Stimulated activated CD4-positive, alpha-beta T cell treated with anti-CD3 and anti-CD28 coated beads, Interleukin-4, amount 100 ng/mL, for 24 hours (primary cell): Measurements from ENCODE around the gene CENPH.
A peak's percentile ranks its signal among the peaks of the same experiment; 100 is the strongest.
"Not testable (repeated sequence)": the region's sequence is repeated elsewhere in the genome, so short reads cannot be mapped to it uniquely, and the experiment has no call there.

Experiments
- DNase-seq: peaks from one replicate; pipeline ENCODE4 v3.0.0-alpha.2; 2020

Gene CENPH, protein sequence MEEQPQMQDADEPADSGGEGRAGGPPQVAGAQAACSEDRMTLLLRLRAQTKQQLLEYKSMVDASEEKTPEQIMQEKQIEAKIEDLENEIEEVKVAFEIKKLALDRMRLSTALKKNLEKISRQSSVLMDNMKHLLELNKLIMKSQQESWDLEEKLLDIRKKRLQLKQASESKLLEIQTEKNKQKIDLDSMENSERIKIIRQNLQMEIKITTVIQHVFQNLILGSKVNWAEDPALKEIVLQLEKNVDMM

DNA sequence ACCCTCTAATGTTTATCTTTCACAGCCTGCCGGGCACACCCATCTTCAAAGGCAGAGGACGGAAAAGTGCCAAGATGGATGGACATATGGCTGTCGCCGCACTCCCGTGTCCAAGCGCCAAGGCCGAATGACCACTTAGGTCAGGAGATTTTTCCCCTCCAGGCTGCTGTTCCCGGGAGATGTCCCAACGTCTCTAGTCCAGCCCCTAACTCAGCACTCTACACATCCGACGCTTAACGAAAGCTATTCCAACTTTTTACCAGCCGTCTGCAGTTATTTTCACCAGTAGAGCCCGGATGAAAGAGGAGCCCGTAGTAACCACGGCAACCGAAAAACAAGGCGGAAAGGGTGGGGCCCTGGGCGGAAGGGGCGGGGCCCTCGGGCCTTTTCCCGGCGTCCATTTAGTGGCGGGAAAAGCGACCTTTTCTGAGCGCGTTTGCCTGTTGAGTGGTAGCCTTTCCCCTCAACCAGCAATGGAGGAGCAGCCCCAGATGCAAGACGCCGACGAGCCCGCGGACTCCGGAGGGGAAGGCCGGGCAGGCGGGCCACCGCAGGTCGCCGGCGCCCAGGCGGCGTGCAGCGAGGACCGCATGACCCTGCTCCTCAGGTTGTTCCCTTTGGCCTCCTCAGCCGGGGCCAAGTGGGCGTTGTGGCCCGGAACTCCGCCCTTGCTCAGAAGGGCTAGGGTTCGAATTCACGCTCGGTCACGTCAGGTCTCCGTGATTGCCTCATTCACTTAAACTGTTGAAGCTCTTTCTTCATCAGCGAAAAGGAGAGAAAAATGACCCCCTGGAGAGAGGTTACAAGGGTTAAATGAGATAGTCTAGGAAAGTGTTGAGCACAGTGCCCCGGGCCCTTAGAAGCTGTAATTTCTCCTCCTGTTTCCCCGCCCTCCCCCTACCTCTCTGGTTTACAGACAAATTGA is at the start of gene CENPH:
Gene CENPH, plus strand, starts transcription at position 422 of the 925 bp plus-strand sequence. Its CDS starts 52 bp downstream, at position 474.
- peak; percentile 93 for DNase-seq

DNA sequence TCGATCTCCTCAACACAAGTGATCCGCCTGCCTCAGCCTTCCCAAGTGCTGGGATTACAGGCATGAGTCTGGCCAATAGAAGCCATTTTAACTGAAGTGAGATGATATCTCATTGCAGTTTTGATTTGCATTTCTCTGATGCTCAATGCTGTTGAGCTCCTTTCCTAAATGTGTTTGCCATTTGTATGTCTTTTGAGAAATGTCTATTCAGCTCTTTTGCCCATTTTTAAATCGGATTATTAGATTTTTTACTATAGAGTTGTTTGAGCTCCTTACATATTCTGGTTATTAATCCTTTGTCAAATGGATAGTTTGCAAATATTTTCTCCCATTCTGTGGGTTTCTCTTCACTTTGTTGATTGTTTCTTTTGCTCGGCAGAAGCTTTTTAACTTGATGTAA is 49.1 kb upstream of the CENPH start:
- DNase-seq: not testable (repeated sequence)

DNA sequence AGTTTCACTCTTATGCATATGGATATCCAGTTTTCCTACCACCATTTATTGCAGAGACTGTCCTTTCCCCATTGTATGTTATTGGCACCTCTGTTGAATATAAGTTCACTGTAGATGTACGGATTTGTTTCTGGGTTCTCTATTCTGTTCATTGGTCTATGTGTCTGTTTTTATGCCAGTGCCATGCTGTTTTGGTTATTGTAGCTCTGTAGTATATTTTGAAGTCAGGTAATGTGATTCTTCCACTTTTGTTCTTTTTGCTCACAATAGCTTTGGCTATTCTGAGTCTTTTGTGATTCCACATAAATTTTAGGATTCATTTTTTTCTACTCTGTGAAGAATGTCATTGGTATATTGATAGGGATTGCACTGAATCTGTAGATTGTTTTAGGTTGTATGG is 48.6 kb upstream of the CENPH start:
- DNase-seq: no peak

DNA sequence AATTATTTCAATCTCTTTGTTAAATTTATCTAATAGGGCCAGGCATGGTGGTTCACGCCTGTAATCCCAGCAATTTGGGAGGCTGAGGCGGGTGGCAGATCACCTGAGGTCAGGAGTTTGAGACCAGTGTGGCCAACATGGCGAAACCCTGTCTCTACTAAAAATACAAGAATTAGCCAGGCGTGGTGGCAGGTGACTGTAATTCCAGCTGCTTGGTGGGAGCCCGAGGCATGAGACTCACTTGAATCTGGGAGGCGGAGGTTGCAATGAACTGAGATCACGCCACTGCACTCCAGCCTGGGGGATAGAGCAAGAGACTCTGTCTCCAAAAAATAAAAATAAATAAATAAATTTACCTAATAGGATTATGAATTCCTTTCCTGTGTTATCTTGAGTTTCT is 40.8 kb upstream of the CENPH start:
- not testable (repeated sequence) for DNase-seq

DNA sequence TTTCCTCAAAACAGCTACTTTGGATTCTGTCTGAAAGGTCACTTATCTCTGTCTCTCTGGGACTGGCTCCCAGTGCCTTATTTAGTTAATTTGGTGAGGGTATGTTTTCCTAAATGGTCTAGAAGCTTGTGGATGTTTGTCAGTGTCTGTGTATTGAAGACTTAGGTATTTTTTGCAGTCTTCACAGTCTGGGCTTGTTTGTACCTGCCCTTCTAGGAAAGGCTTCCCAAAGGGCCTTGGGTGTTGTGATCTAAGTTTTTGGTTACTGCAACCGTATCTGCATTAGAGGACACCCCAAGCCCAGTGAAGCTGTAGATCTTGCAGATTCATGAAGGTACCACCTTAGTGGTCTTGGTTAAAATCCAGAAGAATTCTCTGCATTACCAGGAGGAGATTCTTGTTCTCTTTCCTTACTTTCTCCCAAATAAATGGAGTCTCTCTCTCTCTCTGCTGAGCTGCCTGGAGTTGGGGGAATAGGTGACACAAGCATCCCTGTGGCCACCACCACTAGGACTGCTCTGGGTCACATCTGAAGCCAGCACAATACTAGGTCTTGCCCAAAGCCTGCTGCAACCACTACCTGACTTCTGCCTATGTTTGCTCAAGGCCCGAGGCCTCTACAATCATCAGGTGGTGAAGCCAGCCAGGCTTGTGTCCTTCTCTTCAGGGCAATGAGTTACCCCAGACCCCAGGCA is 40.3 kb upstream of the CENPH start:
- no peak for DNase-seq

DNA sequence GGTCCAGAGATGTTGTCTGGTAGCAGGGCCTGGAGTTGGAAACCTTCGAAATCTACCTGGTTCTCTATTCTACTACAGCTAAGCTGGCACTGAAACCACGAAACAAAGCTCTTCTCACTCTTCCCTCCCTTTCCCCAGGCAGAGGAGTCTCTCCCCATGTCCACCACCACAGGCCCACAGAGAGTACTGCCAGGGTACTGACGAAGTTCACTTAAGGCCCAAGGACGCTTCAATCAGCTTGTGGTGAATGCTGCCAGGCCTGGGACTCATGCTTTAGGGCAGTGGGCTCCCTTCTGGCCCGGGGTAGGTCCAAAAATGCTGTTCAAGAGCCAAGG is 39.7 kb upstream of the CENPH start:
- no peak for DNase-seq

DNA sequence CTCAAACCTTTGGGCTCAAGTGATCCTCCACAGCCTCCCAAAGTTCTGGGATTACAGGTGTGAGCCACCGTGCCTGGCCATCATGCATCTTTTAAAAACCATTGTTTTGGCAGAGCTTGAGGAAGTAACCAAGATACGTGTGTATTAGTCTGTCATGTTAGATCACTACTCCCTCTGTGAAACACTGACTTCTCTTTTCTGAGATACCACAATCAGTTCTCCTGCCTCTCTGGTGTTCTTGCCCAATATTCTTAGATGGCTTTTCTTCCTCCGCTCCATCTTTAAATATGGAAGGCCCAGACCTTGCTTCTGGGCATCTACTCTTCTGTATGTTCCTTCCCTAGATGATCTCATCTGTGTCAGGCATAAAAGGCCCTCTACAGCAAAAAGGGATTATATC is 36.7 kb upstream of the CENPH start:
- no peak for DNase-seq

DNA sequence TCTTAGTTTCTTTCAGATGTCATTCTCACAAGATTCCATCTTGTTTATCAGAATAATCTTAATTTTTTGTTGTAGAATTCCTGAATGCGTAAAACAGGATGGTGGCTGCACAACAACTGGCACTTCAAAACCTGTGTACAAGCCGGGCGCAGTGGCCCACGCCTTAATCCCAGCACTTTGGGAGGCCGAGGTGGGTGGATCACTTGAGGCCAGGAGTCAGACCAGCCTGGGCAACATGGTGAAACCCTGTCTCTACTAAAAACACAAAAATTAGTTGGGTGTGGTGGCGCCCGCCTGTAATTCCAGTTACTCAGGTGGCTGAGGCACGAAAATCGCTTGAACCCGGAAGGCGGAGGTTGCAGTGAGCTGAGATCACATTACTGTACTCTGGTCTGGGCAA is 32.9 kb upstream of the CENPH start:
- DNase-seq: no peak

DNA sequence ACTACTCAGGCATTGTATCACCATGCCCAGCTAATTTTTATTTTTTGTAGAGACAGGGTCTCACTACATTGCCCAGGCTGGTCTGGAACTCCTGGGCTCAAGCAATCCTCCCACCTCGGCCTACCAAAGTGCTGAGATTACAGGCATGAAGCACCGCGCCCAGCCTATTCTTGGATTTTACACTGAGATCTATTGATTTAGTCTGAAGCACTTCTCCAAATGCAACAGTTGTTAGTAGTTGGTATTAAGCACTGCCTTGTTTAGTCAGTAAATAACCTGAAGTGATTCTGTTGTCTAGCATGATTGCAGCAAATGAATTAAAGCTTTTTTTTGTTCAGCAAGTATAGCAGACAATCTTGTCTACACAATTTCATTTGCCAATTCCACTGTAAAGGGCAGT is 31.3 kb upstream of the CENPH start:
- DNase-seq: no peak

DNA sequence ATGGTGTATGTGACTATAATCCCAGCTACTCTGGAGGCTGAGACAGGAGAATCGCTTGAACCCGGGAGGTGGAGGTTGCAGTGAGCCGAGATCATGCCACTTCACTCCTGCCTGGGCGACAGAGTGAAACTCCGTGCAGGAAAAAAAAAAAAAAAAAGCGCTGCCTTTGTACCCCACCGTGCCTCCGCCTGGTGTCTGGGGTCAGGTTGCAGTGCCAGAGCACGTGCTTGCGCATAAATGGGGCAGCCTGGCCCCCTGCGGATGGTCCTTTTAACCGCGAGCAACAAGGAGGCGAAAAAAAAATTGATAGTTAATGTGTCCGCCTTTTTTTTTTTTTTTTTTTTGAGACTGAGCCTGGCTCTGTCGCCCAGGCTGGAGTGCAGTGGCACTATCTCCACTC is 28.7 kb upstream of the CENPH start:
- no peak for DNase-seq

DNA sequence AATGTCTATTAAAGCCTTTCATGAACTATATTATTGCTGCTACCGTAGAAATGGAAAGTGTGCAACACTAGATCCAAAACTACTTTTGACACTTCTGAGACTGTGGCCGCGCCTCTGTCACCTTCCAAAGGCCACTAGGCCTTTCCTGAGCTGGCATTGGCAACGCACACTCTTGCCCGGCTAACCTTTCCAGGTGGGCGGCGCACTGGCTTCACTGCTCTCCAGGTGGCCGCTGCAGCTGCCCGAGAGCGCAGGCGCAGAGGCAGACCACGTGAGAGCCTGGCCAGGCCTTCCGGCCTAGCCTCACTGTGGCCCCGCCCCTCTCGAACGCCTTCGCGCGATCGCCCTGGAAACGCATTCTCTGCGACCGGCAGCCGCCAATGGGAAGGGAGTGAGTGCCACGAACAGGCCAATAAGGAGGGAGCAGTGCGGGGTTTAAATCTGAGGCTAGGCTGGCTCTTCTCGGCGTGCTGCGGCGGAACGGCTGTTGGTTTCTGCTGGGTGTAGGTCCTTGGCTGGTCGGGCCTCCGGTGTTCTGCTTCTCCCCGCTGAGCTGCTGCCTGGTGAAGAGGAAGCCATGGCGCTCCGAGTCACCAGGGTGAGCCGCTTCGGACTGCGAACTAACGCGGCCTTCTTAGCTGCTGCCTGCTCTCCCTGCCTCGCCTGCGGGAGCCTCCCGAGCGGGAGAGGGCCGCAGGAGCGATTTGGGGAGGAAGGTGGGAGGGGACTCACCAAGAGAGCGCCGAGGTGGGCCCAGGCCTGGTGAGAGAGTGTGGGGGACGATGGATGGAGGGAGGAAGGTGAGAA is 22.5 kb upstream of the CENPH start, which contains the start of gene CCNB1:
Gene CCNB1, plus strand, starts transcription at position 465 of the 807 bp plus-strand sequence. Its CDS starts 113 bp downstream, at position 578.
- peak; percentile 98 for DNase-seq

DNA sequence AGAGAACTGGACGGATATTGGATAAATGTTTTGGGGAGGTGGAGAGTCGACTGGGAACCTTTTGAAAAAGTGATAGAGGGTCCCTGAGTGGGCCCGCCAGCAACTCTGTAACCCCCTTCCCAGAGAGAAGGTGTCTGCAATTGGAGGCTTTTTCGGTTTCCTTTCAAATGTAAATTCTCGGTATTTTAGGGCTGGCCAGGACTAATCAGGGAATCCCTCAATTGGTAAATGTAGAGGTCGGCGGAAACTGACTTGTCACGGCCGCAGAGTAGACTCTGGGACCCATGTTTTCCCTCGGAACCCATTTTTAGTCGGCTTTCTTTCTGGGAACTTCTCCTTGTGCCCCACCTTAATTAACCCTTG is 21.9 kb upstream of the CENPH start:
- DNase-seq: no peak

DNA sequence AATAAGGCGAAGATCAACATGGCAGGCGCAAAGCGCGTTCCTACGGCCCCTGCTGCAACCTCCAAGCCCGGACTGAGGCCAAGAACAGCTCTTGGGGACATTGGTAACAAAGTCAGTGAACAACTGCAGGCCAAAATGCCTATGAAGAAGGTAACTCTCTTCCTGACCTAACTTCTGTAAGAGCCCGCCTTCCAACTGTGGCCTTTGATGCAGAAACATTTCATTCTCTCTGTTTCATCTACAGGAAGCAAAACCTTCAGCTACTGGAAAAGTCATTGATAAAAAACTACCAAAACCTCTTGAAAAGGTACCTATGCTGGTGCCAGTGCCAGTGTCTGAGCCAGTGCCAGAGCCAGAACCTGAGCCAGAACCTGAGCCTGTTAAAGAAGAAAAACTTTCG is 21.5 kb upstream of the CENPH start:
- no peak for DNase-seq

DNA sequence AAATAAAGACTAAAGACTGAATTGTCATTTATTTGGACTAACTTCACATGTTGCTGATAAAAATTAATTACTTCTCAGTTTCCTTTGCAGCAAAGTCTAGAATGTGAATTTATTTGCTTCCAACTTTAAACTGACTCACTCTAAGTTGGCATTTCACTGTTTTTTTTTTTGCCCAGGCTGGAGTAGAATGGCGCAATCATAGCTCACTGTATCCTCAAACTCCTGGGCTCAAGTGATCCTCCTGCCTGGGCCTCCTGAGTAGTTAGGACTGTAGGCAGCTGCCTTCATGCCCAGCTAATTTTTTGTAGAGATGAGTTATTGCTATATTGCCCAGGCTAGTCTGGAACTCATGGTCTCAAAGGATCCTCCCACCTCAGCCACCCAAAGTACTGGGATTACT is 18.9 kb upstream of the CENPH start:
- DNase-seq: no peak

DNA sequence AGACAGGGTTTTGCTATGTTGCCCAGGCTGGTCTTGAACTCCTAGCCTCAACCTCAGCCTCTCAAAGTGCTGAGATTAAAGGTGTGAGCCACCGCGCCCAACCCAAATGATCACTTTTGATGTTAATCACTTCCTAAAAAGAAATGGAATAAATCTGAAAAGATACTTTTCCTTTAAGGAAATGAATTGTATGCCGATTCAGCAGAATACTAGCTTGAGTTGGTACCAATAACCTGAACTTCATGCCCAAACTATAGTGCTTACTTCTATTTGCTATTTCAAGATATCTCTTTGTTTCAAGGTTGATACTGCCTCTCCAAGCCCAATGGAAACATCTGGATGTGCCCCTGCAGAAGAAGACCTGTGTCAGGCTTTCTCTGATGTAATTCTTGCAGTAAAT is 18.4 kb upstream of the CENPH start:
- DNase-seq: no peak

DNA sequence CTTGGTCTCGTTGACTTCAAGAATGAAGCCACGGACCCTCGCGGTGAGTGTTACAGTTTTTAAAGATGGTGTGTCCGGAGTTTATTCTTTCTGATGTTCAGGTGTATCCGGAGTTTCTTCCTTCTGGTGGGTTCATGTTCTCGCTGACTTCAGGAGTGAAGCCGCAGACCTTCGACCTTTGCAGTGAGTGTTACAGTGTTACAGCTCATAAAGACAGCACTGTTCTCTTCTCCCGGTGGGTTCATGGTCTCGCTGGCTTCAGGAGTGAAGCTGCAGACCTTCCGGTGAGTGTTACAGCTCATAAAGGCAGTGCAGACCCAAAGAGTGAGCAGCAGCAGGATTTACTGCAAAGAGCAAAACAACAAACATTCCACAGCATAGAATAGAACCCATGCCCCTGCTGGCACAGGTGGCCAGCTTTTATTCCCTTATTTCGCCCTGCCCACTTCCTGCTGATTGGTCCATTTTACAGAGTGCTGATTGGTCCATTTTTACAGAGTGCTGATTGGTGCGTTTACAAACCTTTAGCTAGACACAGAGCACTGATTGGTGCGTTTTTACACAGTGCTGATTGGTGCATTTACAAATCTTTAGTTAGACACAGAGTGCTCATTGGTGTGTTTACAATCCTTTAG is 7.6 kb upstream of the CENPH start:
- DNase-seq: not testable (repeated sequence)

DNA sequence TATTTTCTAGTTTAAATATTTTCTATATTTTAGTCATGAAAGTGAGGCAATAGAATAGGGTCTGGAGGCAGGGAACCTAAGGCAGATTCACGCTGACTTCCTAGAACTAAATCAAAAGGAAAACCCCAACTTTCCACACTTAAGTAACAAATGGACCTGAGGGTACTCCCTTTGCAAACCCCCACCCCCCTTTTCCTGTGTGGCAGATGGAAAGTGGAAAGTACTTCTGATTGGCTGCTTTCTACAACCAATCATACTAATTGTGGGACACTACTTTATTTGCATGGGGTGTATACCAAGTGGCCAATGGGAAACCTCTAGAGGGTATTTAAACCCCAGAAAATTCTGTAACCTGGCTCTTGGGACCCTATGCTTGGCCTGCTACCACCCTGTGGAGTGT is 4.8 kb upstream of the CENPH start:
- no peak for DNase-seq

DNA sequence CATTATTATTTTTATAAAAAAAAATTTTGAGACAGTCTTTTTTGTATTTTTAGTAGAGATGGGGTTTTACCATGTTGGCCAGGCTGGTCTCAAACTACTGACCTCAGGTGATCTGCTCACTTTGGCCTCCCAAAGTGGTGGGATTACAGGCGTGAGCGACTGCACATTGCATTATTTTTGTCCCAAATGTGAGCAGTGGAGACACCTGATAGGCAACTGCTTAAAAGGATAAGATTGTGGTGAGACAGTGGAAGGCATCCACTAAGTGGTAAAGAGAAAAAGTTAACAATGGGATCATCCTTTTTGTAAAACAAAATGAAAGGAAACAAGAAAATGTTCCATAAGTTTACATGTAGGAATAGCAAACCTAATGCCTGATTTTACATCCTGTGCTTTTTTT is 2.0 kb upstream of the CENPH start:
- no peak for DNase-seq

DNA sequence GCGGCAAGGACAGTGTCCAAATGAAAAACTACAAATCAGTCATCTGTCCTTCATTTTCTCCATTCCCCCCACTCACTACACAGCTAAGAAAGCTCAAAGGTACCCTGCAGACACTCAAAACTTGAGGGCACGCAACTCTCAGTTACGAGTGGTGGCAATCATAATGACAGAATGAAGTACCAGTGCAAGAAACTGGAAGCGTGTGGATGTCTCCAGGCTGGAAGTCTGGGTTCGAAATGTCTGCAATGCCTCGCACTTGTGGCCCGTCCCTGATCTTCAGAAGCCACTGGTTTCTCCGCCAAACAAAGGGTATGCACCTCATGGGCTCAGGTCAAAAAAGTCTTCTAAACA is 597 bp upstream of the CENPH start:
- no peak for DNase-seq

DNA sequence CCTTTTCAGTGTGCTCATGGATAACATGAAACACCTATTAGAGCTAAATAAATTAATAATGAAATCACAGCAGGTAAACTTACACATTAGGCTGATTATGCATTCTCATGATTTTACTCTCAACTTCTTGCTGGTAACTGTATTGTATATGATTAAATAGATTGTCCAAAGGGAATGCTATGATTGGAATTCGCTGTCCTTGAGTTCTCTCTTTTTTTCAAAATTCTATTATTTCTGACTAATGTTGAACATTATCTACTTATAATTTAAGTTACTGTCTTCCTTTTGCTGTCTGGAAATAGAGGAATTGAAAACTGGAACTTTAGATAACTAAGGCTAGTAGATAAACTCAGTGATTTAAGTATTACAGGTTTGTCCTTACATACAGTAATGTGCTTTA is 13.1 kb downstream of the CENPH start:
- DNase-seq: no peak

DNA sequence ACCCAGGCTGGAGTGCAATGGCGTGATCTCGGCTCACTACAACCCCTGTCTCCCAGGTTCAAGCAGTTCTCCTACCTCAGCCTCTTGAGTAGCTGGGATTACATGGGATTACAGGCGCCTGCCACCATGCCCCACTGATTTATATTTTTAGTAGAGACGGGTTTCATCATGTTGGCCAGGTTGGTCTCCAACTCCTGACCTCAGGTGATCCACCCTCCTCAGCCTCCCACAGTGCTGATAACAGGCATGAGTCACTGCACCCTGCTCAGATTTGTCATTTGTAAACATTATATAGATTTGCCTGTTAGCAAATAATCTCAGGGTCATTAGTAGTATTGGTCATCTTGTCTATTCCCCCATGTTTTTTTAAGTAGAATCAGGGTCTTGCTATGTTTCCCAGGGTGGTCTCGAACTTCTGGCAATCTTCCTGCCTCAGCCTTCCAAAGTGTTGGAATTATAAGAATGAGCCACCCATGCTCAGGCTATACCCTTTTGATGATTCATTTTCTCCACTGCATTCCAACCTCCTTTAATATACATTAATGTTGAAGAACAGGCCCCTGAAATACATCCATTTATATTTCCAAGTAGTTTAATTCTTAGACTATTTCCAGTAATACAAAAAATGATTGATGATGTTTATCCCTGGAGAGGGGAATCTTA is 17.3 kb downstream of the CENPH start:
- no peak for DNase-seq

DNA sequence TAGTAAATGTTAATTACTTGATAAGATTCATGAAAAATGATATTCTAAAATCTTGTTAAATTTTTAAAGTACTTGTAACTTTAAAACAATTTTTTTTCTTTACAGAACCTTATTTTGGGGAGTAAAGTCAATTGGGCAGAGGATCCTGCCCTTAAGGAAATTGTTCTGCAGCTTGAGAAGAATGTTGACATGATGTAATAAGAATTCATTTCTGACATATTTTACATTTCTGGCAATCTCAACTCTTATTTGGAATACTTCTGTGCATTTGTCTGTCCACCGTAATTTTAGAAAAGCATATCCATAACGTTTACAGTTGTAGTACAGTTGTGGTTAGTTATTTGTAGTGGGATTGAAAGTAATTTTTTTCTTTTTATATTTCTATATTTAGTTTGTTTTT is 20.2 kb downstream of the CENPH start:
- no peak for DNase-seq
